RWPE2 (cell line): ENCODE measurements around the gene SCNN1B.

Source experiments
- ATAC-seq: fragments of 200-7000 bp; cut with Tn5 transposase; 3 replicates; pipeline ENCODE4 v1.9.1; 2021; ENCODE audit warnings: low read depth
- DNase-seq: peaks from one replicate; pipeline ENCODE4 v3.0.0-alpha.2; 2020; ENCODE audit warnings: low spot score
- H3K27ac ChIP-seq: fragments of 450-650 bp; 2 replicates; pipeline ENCODE4 v1.5.1; 2017; ENCODE audit warnings: mild to moderate bottlenecking; ENCODE audit not compliant: poor library complexity, severe bottlenecking
- H3K27me3 ChIP-seq: fragments of 250-450 bp; sonication (Bioruptor Pico); 2 replicates; pipeline ENCODE4 v1.5.1; 2021; ENCODE audit warnings: mild to moderate bottlenecking, moderate library complexity; ENCODE audit not compliant: insufficient read depth, poor library complexity, severe bottlenecking
- H3K36me3 ChIP-seq: fragments of 250-450 bp; sonication (Bioruptor Pico); 2 replicates; pipeline ENCODE4 v1.5.1; 2020; ENCODE audit warnings: low read depth, mild to moderate bottlenecking, moderate library complexity
- H3K4me1 ChIP-seq: fragments of 250-450 bp; sonication (Bioruptor Pico); 2 replicates; pipeline ENCODE4 v1.5.1; 2021; ENCODE audit warnings: mild to moderate bottlenecking, moderate library complexity; ENCODE audit not compliant: insufficient read depth, poor library complexity, severe bottlenecking
- H3K4me3 ChIP-seq: fragments of 250-450 bp; sonication (Bioruptor Pico); 2 replicates; pipeline ENCODE4 v1.5.1; 2021; ENCODE audit warnings: mild to moderate bottlenecking, moderate library complexity; ENCODE audit not compliant: severe bottlenecking
- H3K9me3 ChIP-seq: fragments of 250-450 bp; sonication (Bioruptor Pico); 2 replicates; pipeline ENCODE4 v1.5.1; 2021; ENCODE audit warnings: mild to moderate bottlenecking, moderate library complexity; ENCODE audit not compliant: severe bottlenecking
- TF ChIP-seq, protein P1 (sequence below): fragments of 450-650 bp; IDR thresholded peaks from one replicate; pipeline ENCODE4 v1.5.1; 2017; ENCODE audit warnings: mild to moderate bottlenecking, moderate library complexity; ENCODE audit not compliant: poor library complexity, severe bottlenecking

The SCNN1B gene

DNA sequence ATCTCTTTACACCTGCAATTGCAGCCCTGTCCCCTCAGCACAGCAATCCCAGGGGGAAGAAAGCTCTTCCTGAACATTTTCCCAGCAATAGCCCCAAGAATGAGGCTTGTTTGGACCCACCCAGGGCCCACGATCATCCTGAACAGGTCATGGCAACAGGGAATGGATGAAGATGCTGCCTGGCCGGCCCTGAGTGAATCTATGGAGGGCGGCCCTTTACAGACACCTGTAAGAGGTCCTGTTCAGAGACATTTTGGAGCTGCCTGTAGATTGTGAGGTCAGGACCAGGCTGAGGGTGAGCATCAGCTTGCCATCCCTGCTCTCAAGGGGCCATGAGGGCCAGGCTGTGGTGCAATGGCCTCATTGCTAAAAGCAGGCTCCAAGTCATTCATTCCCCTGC is 81.8 kb downstream of the SCNN1B start:
- ATAC-seq, result no peak
- Histone ChIP-seq H3K36me3 (no peaks in the 10 kb centered on the region), H3K9me3 (no peaks in the 10 kb centered on the region), H3K4me3 (no peak overlapping the region), H3K27ac (no peak overlapping the region), H3K4me1 (no peaks in the 10 kb centered on the region), H3K27me3 (no peaks in the 10 kb centered on the region)
- TF ChIP-seq, protein P1, sequence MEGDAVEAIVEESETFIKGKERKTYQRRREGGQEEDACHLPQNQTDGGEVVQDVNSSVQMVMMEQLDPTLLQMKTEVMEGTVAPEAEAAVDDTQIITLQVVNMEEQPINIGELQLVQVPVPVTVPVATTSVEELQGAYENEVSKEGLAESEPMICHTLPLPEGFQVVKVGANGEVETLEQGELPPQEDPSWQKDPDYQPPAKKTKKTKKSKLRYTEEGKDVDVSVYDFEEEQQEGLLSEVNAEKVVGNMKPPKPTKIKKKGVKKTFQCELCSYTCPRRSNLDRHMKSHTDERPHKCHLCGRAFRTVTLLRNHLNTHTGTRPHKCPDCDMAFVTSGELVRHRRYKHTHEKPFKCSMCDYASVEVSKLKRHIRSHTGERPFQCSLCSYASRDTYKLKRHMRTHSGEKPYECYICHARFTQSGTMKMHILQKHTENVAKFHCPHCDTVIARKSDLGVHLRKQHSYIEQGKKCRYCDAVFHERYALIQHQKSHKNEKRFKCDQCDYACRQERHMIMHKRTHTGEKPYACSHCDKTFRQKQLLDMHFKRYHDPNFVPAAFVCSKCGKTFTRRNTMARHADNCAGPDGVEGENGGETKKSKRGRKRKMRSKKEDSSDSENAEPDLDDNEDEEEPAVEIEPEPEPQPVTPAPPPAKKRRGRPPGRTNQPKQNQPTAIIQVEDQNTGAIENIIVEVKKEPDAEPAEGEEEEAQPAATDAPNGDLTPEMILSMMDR, result no peak
- DNase-seq, result no peak

DNA sequence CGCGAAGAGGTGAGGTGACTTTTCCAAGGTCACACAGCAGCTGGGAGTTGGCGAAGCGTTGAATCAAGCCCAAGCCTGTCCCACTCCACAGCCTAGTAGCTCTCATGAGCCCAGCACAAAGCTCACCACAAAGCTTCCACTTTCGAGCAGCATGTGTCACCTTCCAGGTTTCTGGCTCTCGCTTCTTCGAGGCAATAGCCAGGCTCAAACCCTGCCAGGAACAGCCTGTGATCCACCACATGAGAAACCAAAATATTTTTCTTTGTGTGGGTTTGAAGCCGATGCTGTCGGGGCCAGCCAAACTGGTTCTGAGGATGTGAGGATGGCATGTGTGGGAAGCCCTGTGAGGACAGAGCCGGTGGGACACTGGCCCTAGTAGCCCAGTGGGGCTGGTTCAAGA is 82.8 kb downstream of the SCNN1B start:
- no peak for ATAC-seq
- H3K27ac ChIP-seq, result no peak overlapping the region
- TF ChIP-seq, protein P1, result no peak
- no peaks in the 10 kb centered on the region for H3K27me3 ChIP-seq
- no peak for DNase-seq
- H3K36me3 ChIP-seq, result no peaks in the 10 kb centered on the region
- no peaks in the 10 kb centered on the region for H3K9me3 ChIP-seq
- H3K4me3 ChIP-seq, result no peak overlapping the region
- no peaks in the 10 kb centered on the region for H3K4me1 ChIP-seq

DNA sequence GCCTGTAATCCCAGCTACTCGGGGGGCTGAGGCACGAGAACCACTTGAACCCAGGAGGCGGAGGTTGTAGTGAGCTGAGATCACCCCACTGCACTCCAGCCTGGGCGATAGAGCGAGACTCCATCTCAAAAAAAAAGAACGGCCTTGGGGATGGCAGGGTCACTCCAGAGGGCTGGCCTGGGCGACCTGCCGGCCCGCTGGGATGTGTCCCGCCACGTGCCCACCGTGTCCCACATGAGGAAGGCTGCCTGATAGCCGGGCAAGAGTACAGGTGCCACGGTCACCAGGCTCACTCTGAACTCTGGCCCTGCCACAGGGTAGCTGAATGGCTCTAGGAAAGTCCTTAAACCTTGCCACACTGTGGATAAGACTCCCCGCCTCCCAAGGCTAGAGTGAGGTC is 83.3 kb downstream of the SCNN1B start:
- DNase-seq (no peak), ATAC-seq (no peak)
- H3K4me3 ChIP-seq, result no peak overlapping the region
- TF ChIP-seq, protein P1, result no peak
- H3K36me3 ChIP-seq, result peaks cover under 1% of the 10 kb centered on the region; the same call in 1 of the 2 replicates
- H3K9me3 ChIP-seq, result no peaks in the 10 kb centered on the region
- no peaks in the 10 kb centered on the region for H3K27me3 ChIP-seq
- peaks cover under 1% of the 10 kb centered on the region for H3K4me1 ChIP-seq
- H3K27ac ChIP-seq, result no peak overlapping the region

DNA sequence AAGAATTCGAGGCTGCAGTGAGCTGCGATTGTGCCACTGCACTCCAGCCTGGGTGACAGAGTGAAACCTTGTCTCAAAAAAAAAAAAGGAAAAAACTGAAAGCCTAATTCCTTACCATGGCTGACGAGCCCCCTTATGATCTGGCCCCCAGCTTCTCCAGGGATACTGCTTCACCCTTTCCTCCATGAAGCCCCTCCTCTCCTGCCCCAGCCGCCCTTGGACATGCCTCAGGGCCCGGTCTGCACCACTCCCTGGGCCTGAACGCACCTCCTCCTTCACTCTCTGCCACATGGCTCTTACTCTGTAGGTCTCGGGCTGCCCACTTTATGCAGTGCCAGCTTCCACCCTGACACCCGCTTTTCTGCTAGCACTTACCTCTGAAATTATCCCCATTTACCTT is 85.6 kb downstream of the SCNN1B start:
- Histone ChIP-seq H3K27ac (no peak overlapping the region), H3K4me1 (peaks cover 16% of the 10 kb centered on the region), H3K36me3 (peaks cover 22% of the 10 kb centered on the region), H3K9me3 (no peaks in the 10 kb centered on the region), H3K4me3 (no peak overlapping the region), H3K27me3 (no peaks in the 10 kb centered on the region)
- ATAC-seq, result no peak
- TF ChIP-seq, protein P1, result no peak
- DNase-seq, result no peak

DNA sequence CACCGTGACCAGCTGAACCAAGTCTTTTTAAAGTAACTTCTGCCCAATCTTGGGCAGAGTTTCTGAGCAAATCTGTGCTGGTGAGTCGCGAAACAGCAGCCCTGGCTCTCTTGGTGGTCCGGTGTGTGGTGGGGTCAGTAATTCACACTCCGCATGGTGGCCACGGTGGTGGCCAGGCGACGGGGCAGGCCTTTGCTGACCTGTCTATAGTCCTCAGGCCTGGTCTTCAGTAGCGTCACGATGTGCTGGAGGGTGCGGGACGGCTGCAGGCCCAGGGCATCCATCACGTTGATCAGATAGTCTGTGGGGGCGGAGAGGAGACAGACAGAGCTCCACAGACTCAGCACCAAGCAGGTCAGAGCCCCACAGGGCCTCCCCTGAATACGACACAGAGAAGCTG is 86.7 kb downstream of the SCNN1B start:
- ATAC-seq (no peak), DNase-seq (no peak)
- no peak overlapping the region for H3K27ac ChIP-seq
- no peaks in the 10 kb centered on the region for H3K27me3 ChIP-seq
- H3K36me3 ChIP-seq, result peaks cover 26% of the 10 kb centered on the region
- no peaks in the 10 kb centered on the region for H3K9me3 ChIP-seq
- TF ChIP-seq, protein P1, result no peak
- no peak overlapping the region for H3K4me3 ChIP-seq
- H3K4me1 ChIP-seq, result peaks cover 26% of the 10 kb centered on the region
